Measurements from ENCODE around the gene AFAP1L2. TPM values are rescaled to one million over a fixed set of nuclear protein-coding genes. Genes with fewer than 3 reads are reported as not detected.

The AFAP1L2 gene
- total RNA-seq, 4 donors from 2014 or later = 28.4 to 86.6 (median 48.6) TPM

- no peak for TF ChIP-seq POLR2A (IDR thresholded peaks at IDR 0.05)
- no peak for TF ChIP-seq CTCF (IDR thresholded peaks at IDR 0.05)
- Histone ChIP-seq H3K27me3 (no peaks in the 10 kb centered on the region), H3K27ac (no peak overlapping the region), H3K4me3 (no peak overlapping the region), H3K4me1 (no peaks in the 10 kb centered on the region), H3K9me3 (no peaks in the 10 kb centered on the region), H3K36me3 (no peaks in the 10 kb centered on the region)
- no peak for DNase-seq
- intact Hi-C loops (cut with DNase I; ENCODE audit: low total_unique reads) = no loop called here
These were observed 92.6 kb downstream of the AFAP1L2 start for GRCh38 chr10:114311496-114312209.

- no peaks in the 10 kb centered on the region for H3K9me3 ChIP-seq
- H3K27me3 ChIP-seq = no peaks in the 10 kb centered on the region
- no peaks in the 10 kb centered on the region for H3K4me1 ChIP-seq
- DNase-seq = no peak
- H3K27ac ChIP-seq = no peak overlapping the region
- no peaks in the 10 kb centered on the region for H3K36me3 ChIP-seq
- TF ChIP-seq CTCF (IDR thresholded peaks at IDR 0.05) = no peak
- no peak for TF ChIP-seq POLR2A (IDR thresholded peaks at IDR 0.05)
- intact Hi-C loops (cut with DNase I; ENCODE audit: low total_unique reads) = no loop called here
- H3K4me3 ChIP-seq = no peak overlapping the region
These were observed 93.3 kb downstream of the AFAP1L2 start for GRCh38 chr10:114311023-114311422.

DNA sequence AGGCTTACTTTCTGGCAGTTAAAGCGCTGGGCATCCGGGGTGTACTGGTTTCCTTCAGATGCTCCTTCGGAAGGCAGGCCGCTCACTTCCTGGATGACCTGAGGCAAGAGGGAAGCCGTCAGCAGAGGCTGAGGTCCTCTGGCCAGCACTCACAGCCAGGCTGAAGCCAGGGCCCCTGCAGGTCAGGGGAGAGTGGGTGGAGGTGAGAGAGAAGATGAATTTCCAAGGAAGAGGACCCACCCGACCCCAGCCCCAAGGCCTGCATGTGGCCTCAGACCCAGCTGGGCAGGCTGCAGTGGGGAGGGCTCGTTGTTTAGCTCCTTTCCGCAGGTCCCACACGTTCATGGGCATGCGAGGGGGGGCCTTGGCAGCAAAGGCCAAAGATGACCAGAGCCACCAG lies 94.0 kb downstream of the AFAP1L2 start:
- no peaks in the 10 kb centered on the region for H3K36me3 ChIP-seq
- no peak overlapping the region for H3K4me3 ChIP-seq
- no peaks in the 10 kb centered on the region for H3K9me3 ChIP-seq
- intact Hi-C loops (cut with DNase I; ENCODE audit: low total_unique reads) = no loop called here
- H3K27ac ChIP-seq = no peak overlapping the region
- H3K27me3 ChIP-seq = no peaks in the 10 kb centered on the region
- no peaks in the 10 kb centered on the region for H3K4me1 ChIP-seq
- DNase-seq = peak in 1 of 2 donors; percentile 14
- no peak for TF ChIP-seq POLR2A (IDR thresholded peaks at IDR 0.05)
- no peak for TF ChIP-seq CTCF (IDR thresholded peaks at IDR 0.05)

DNA sequence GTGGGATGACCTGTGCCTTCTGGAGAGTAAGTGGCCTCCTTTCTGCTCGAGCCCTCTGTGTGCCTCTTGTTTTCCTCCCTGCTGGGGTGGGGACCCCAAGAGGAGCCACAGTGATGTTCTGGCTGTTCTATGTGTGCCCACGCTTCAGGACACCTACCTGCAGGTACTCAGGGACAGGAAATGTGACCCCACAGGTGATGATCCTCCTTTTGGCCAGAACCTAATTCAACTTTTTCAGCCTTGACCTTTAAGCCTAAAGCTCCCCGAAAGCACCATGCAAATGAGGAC lies 95.0 kb downstream of the AFAP1L2 start:
- DNase-seq = no peak
- no peak for TF ChIP-seq POLR2A (IDR thresholded peaks at IDR 0.05)
- TF ChIP-seq CTCF (IDR thresholded peaks at IDR 0.05) = no peak
- Histone ChIP-seq H3K36me3 (no peaks in the 10 kb centered on the region), H3K4me3 (no peak overlapping the region), H3K27me3 (no peaks in the 10 kb centered on the region), H3K9me3 (no peaks in the 10 kb centered on the region), H3K27ac (peak overlapping the region; percentile 3 to 11), H3K4me1 (no peaks in the 10 kb centered on the region)
- intact Hi-C loops (cut with DNase I; ENCODE audit: low total_unique reads) = loop anchor here (10.0 kb wide), 2 partner anchors 95 to 125 kb away; partner anchors contain the start of gene AFAP1L2

DNA sequence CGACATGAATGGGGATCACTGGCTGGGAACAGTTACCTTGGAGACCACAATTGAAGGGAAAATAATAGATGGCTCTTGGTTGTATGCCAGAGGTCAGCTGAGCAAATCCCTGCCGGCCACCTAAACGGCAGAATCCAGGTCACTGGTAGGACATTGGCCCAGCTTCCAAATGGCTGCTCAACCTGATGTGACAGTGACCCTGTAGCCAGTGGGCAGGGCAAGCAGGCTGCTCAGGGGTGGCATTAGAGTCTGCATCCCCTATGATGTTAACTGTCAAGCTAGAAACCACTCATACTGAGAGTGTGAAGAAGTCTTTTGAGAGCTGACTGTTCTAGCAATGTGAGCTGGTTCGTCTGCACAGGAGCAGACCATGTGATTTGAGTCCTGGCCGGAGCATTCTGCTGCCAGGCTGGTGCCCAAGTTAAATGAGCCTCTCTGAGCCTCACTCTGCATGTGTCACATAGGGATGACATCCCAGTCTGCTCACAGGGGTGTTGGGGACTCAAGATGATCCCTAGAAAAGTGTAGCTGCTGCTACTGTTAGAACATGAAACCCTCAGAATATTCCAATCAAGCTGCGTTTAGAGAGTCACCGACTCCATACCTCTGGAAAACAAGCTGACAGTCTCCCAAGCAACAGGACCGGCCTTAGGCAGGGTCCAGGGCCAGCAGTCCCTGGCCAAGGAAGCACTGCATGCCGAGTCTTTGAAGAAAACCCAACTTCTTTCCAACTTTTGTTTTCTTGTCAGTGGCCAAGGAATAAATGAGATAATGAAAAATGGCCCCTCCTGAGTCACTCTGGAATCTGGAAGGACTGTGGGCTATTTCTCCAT lies 95.6 kb downstream of the AFAP1L2 start:
- DNase-seq = peak in 1 of 2 donors; percentile 40
- H3K27ac ChIP-seq = peak overlapping the region; percentile 3 to 11
- intact Hi-C loops (cut with DNase I; ENCODE audit: low total_unique reads) = loop anchor here (10.0 kb wide), 2 partner anchors 96 to 126 kb away; partner anchors contain the start of gene AFAP1L2

More for the DNA sequence above, 95.6 kb downstream of the AFAP1L2 start:
- H3K4me3 ChIP-seq = no peak overlapping the region
- H3K36me3 ChIP-seq = no peaks in the 10 kb centered on the region
- H3K9me3 ChIP-seq = no peaks in the 10 kb centered on the region
- no peaks in the 10 kb centered on the region for H3K27me3 ChIP-seq
- TF ChIP-seq CTCF (IDR thresholded peaks at IDR 0.05) (no peak), POLR2A (IDR thresholded peaks at IDR 0.05) (no peak)
- no peaks in the 10 kb centered on the region for H3K4me1 ChIP-seq
